ENCODE results near the gene CCDC158.
A peak's percentile ranks its signal among the peaks of the same experiment; 100 is the strongest.
"Not testable (repeated sequence)": the region's sequence is repeated elsewhere in the genome, so short reads cannot be mapped to it uniquely, and the experiment has no call there.

CCDC158 gene

DNA sequence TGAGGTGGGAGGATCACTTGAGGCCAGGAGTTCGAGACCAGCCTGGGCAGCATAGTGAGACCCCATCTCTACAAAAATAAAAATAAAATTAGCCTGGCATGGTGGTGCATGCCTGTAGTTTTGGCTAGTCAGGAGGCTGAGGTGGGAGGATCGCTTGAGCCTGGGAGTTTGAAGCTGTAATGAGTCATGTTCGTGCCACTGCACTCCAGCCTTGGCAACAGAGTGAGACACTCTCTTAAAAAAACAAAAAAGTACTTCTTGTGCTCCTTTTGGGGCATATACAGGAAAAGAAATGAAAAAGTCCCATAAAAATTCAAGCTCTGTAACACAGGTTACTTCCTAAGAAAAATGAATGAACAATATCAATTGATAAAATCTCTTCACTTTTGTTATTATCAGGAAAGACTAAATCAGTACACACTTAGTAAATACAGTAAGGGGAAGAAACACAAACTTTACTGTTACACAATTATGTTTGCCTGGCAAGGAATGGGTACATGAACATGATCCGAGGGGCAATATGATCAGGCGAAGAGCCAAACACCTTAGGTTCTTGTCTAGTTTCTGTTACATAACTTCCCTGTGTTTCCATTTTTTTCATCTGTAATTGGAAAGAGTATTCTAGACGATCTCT lies 46.9 kb downstream of the CCDC158 start:
- DNase-seq (ENCODE audit: low read depth in 2 of 2, low spot score in 1 of 2) = no peak

DNA sequence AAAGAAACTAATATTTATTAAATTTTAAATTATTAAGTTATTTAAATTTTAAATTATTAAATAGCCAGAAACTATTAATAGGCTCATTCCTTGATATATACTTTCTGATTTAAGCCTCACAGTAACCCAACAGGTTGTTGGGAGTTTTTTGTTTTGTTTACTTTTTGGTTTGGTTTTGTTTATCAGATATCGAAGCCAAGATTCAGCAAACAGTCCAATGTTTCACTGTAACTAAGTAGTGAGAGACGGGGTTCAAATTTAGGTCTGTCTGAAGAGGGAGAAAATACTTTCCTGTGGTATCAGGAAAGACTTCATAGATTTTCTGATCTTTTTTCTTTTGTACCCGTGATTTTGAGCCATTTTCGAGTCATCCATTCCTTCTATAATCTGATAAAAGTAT lies 54.2 kb downstream of the CCDC158 start:
- DNase-seq (ENCODE audit: low read depth in 2 of 2, low spot score in 1 of 2) = no peak

DNA sequence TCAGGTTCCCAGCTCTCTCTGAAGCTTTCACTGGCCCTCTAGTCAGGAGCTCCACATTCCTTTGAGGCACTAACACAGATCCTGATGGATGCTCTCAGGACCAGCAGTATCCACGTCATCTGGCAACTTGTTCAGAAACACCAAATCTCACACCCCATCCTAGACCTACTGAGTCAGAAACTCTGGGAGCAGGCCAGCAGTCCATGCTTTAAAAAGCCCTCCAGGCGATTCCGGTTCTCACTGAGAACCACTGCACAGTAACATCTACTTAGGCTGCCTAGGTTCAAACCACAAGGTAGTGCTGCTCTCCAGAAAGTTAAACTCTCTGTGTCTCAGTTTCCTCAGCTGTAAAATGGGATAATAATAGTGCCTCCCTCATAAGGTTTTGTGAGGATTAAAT lies 55.3 kb downstream of the CCDC158 start:
- no peak for DNase-seq (ENCODE audit: low read depth in 2 of 2, low spot score in 1 of 2)

DNA sequence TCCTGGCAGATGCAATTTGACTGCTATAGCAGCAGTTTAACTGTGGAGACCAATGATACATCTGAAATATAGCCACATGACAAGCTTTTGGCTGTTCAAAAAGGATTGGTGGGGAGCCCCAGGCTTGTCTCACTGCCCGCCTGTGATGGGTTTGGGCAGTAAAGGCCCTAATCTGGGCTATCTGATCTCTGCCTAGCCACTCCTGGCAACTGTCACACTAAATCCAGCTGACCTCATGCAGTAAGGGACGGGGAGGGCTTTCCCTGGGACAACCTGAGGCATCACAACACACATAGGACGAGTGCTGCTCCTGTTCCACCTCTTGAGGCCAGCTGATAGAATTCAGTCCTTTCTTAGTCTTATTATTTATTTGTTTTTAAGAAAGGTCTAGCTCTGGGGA lies 56.2 kb downstream of the CCDC158 start:
- DNase-seq (ENCODE audit: low read depth in 2 of 2, low spot score in 1 of 2) = no peak

DNA sequence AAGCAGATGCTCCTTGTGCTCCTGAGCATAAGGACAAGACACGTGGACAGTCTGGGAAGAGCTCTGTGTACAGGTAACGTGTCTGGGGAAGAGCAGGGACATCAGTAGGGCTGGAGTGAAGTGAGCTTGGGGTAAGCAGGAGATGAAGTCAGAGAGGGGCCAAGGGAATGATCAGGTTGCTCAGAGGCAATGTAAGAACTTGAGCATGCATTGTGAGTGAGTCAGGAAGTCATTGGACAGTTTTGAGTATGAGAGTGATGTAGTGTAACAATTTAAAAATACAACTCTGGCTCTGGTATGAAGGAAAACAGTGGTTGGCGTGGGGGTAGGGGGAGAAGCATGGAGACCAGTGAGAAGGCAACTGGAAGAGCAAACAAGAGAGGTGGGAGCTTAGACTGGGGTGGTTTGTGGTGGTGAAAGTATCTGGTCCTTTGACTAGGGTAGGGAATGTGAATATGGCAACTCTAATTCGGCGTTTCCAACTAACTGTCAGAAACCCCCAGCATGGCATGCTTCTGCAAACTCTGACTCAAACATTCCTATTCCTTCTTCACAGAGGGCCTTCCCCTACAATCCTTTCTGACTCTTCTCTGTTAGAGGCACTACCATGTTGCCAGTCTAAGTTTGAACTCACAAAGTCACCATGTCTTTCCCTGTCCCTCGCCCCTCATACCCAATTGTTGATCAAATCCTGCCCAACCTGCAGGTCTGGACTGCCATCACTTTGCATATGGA lies 57.2 kb downstream of the CCDC158 start:
- DNase-seq (ENCODE audit: low read depth in 2 of 2, low spot score in 1 of 2) = no peak

DNA sequence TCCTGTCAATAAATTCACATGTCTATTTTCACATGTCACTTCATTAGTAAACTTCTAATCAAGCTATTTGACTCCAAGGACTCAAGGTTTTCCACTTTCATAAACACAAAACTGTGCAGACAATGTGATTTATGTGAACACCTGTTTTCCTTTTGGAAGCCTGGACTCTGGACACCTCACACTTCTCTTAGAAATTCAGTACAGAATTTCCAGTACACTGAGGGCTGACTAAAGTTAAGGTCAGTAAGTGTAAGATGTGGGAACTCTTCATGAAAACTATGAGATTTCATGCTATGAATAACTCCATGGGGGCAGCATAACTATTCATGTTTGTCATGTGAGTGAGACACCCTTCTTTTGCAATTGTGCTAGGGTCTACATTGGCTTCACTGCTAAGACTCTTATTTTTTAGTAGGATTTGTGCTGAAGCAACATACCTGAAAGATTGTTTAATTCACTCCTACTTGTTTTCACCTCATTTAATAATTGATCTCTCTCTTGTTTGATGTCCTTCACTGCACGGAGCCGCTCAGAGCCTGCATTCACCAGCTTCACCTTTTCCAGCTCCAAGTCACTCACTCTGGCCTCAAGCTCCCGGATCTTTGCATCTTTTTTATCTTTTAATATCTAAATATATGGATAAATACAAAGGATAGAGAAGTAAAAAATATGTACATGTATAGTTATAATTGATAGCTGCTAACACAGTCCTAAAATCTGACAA lies 59.1 kb downstream of the CCDC158 start:
- no peak for DNase-seq (ENCODE audit: low read depth in 2 of 2, low spot score in 1 of 2)

DNA sequence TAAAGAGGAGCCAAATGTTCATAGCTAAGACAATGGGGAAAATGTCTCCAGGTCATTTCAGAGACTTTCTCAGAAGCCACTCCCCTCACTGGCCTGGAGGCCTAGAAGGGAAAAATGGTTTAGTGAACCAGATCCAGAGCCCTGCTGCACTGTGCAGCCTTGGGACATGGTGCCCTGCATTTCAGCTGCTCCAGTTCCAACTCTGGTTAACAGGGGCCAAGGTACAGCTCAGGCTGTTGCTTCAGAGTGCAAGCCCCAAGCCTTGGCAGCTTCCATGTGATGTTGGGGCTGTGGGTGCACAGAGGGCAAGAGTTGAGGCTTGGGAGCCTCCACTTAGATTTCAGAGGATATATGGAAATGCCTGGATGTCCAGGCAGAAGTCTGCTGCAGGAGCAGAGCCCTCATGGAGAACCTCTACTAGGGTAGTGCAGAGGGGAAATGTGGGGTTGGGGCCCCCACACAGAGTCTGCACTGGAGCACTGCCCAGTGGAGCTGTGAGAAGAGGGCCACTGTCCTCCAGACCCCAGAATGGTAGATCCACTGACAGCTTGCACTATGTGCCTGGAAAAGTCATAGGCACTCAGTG lies 61.0 kb downstream of the CCDC158 start:
- not testable (repeated sequence) for DNase-seq (ENCODE audit: low read depth in 2 of 2, low spot score in 1 of 2)

DNA sequence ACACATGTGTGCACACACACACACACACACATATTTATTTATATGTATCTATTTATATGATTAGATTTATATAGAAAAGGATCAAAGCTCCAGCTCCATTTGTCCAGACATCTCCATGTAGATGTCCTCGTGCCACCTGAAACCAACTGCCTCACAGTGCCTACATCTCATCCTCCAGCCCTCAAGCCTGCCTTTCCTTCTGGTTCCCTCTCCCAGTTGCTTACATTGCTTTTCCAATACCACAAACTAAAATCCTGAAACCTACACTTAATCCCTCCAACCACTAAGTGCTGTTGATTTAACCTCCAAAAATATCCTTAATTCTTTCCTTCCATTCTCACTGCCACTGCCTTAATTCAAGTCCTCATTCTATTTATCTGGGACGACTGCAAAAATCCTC lies 63.0 kb downstream of the CCDC158 start:
- no peak for DNase-seq (ENCODE audit: low read depth in 2 of 2, low spot score in 1 of 2)

DNA sequence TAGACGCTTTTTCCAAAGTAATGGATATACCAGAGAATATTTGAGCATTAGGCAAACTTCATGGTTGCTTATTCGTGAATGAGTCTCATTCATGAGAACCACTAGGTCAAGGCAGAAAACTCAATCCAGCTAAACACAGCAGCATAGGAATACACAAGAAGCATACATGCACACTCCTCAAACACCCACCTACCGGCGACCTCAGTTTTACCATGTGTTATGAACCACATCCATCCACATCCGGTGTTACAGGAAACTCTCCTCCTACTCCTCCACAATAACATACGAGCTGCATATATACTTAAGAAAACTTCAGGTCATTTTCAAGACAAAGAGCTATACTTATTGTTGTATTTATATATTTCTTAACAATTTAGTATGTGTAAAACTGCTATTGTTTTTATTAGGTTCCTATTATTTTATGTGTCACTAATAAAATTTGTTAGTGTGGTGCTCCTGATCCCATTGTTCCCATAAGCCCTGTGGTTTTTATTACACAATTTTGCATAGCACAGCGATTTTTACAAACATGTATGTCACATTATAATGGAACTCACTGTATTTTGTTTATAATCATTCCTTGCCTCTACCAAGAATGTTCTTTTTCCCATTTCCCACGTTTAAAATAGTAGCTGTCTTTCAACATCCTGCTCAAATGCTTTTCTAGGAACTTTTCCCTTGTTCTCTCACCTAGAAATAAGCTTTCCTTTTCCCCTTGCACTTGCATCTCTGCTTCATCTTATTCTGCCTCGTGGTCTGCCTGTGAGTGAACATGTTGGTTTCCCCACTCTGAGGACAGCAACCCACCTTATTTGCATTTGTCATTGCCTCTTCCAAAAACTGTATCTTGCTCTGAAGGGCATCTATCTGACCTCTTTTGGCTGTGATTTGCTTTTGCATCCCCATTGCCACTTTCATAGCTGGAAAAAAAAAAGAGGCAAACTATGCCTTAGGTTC lies 66.1 kb downstream of the CCDC158 start:
- DNase-seq (ENCODE audit: low read depth in 2 of 2, low spot score in 1 of 2) = peak in 1 of 2 donors; percentile 2

DNA sequence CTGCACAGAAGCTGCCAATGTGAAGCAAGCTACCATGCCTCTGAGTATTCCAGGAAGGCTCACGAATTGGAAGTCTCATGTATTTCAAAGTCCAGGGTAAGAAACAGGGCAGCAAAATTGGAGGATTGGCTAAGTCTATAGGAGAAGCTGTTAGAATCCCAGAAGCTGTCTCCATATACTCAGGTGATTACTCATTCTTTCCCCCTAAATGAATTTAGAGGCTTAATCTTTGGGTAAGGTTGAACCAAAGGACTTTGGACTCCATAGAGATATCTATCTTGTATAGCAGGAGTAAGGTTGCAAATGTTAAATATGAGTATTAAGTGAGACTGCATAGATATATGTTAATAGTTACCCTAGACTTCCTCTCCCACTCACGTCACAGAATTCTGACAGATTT lies 78.1 kb downstream of the CCDC158 start:
- DNase-seq (ENCODE audit: low read depth in 2 of 2, low spot score in 1 of 2) = no peak

DNA sequence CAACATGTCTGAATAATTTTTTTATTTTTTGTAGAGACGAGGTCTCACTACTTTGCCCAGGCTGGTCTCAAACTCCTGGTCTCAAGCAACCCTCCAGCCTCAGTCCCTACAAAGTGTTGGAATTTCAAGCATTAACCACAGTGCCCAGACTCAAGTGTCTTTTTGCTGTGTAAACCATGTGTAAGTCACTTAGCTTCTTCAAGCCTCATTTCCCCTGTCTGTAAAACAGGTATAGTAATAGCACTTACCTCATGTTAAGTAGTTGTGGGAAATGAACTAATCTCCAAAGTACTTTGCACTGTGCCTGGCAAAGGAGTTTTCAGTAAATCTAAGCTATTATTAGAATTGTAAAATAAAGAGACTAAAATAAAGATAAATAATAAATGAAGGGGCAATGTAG lies 78.8 kb downstream of the CCDC158 start:
- no peak for DNase-seq (ENCODE audit: low read depth in 2 of 2, low spot score in 1 of 2)

DNA sequence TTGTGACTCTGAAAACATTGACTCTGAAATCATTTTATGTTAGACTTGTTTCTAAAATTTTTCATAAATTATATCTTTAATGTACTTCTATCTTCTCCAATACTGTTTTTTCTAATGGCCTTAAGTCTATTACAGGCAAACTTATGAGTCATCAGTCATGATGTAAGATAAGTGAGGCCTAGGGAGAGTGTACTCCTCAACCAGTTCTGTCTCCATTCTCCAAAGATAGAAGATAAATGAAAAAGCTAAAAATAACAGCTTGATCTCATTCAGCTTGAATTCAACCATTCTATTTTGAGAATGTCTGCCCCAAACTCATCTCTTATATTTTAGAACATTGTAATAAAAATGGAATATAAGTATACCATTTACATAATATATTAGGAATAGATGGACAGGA lies 79.9 kb downstream of the CCDC158 start:
- no peak for DNase-seq (ENCODE audit: low read depth in 2 of 2, low spot score in 1 of 2)

DNA sequence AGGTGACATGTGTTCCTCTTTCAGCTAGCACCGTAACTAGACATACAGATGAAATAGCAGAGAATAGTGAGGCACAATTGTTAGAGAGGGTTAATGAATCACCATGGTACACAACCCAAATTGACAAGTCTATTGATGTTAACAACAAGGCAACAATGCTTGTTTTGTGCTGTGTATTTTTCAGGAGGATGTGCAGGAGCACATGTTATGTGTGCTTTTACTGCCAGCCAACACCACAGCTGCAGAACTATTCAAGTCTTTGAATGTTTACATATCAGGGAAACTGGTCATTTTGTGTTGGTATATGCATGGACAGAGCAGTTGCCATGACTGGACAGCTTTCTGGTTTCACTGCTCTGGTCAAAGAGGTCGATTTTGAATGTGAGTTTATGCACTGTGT lies 81.6 kb downstream of the CCDC158 start:
- DNase-seq (ENCODE audit: low read depth in 2 of 2, low spot score in 1 of 2) = no peak

DNA sequence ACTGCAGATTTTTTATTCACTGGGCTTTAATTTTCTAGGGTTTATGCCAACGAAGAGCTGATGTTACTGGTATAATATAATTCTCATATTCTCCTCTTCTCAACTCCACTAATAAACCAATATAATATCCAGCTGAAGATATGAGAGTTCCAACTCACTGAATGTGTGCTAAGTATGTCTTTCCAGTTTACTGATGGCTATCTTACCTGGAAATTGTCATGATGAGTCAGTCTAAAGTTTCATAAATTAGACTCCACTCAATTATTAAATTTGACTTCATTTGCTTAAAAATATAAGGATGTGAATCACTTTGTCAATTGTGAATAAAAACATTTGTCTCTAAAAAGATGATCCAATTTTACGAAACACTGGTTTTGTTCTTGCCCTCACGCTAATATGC lies 86.1 kb downstream of the CCDC158 start:
- no peak for DNase-seq (ENCODE audit: low read depth in 2 of 2, low spot score in 1 of 2)

DNA sequence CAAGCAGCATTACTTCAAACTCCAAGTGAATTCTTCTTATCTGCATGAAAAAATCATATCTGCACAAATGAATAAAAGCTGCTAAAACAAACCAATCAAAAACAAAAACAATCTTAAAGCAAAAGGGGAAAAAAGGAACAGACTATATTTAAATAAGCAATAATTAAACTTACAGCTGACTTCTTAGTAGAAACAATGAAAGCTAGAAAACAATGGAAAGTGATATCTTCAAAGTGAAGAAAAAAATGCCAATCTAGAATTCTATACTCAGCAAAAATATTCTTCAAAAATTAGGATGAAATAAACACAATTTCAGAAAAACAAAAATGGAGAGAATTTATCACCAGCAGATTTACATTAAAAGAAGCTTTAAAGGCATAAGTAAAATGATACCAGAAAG lies 94.4 kb downstream of the CCDC158 start:
- DNase-seq (ENCODE audit: low read depth in 2 of 2, low spot score in 1 of 2) = no peak

DNA sequence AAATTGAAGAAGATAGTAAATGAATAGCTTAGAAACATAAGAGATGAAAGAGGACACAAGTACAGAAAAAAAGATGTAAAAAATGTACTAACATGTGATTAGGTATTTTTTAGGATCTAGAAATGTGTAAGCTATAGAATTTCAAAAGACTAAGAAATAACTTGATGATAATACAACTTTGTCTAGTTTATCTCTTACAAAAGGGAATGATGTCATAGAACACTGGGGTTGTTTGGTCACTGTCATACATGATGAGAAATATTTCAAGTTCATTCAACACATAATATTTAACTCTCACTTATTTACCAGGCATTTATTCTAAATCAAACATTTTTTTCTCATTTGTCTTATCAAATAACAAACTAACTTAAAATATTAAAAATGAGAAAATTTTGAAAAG lies 95.9 kb downstream of the CCDC158 start:
- no peak for DNase-seq (ENCODE audit: low read depth in 2 of 2, low spot score in 1 of 2)

DNA sequence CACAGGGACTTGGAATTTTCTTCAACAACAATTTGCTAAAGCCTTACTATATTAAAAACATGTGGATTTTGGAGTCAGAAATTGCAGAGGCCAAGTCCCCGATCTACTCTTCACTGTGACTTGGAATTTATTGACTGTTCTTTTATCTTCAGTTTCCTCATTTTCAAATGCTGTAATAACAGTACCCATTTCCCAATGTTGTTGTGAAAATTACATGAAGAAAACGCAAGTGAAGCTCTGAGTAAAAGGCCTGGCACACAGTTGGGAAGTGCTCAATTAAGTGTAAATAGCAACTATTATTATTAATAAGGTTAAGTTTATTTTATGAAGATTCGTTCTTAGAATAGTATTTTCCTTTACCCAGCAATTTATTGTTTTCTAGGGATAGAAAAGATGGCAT lies 98.7 kb downstream of the CCDC158 start:
- DNase-seq (ENCODE audit: low read depth in 2 of 2, low spot score in 1 of 2) = no peak

DNA sequence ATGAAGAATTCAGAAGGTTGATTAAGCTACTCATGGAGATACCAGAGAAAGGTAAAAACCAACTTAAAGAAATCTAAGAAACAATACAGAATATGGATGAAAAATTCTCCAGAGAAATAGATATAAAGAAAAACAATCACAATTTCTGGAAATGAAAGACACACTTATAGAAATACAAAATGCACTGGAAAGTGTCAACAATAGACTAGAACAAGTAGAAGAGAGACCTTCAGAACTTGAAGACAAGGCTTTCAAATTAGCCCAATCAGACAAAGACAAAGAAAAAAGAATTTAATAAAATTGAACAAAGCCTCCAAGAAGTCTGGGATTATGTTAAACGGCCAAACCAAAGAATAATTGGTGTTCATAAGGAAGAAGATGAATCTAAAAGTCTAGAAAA lies 104.8 kb downstream of the CCDC158 start:
- no peak for DNase-seq (ENCODE audit: low read depth in 2 of 2, low spot score in 1 of 2)

DNA sequence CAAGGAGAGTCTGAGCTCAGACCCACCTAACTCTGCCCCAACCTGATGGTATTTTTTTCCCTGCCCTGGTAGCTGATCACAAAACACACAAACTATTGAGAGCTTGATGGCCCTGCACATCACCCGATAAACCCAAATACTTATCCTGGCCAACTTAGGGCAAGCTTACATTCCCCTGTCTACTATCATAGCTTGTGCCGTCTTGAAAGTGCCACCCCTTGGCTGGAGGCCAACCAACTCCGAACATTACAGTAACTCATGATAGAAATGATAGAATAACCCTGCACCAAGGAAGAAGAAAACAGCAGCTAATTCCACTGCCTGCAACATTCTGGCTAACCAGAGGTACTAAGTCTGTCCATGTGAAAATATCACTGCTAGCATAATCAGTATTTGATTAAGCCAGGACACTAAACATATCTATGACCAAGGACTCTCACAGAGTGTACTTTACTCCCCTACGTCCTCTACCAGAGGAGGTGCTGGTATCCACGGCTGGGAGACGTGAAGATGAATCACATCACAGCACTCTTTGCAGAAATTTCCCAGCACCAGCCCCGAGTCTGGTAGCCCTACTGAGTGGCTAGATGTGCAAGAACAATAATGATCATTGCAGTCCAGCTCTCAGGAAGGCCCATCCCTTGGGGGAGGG lies 105.5 kb downstream of the CCDC158 start:
- no peak for DNase-seq (ENCODE audit: low read depth in 2 of 2, low spot score in 1 of 2)

DNA sequence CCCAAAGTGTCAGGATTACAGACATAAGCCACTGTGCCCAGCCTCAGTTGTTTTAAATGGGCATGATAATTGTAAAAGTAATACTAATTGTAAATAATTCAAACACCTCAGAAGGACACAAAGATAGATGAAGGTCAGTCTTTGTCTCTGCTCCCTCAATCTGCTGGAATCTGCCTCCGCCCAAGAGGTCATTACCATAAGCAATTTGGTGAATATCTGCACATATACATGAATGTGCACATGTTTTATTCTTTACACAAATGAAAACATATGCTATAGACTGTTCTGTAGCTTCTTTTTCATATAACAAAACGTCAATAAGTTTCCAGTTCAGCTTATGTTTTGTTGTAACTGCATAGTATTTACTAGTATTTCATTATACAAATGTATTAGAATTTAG lies 107.4 kb downstream of the CCDC158 start:
- no peak for DNase-seq (ENCODE audit: low read depth in 2 of 2, low spot score in 1 of 2)
